Activated CD8-positive, alpha-beta memory T cell treated with anti-CD3 and anti-CD28 coated beads, Interleukin-2, amount 10 ng/mL, durations not matched to agents 7 days and 5 days (primary cell): ENCODE measurements around the gene AFF2. TPM values are rescaled to one million over a fixed set of nuclear protein-coding genes. Genes with fewer than 3 reads are reported as not detected.

Experiments
- ATAC-seq: fragments of 150-1000 bp; cut with Tn5 transposase; one replicate; pipeline ENCODE4 v1.10.0; 2021; ENCODE audit warnings: moderate library complexity
- CTCF ChIA-PET: fragments of 350-600 bp; sonication (Branson Sonifier 250); formaldehyde crosslinking; loops from one replicate; lab custom pipeline; 2021; ENCODE audit warnings: antibody characterized with exemption; lab: Charles Lee
- DNase-seq: peaks from one replicate; pipeline ENCODE4 v3.0.0-alpha.2; 2020
- H3K27ac Mint-ChIP-seq: one replicate; pipeline ENCODE4 v1.8.0; 2021; ENCODE audit warnings: mild to moderate bottlenecking, mixed read lengths
- H3K27me3 Mint-ChIP-seq: one replicate; pipeline ENCODE4 v1.8.0; 2021; ENCODE audit warnings: mixed read lengths
- H3K36me3 Mint-ChIP-seq: one replicate; pipeline ENCODE4 v1.8.0; 2021; ENCODE audit warnings: mild to moderate bottlenecking, mixed read lengths
- H3K4me1 Mint-ChIP-seq: one replicate; pipeline ENCODE4 v1.8.0; 2021; ENCODE audit warnings: mixed read lengths
- H3K4me3 Mint-ChIP-seq: one replicate; pipeline ENCODE4 v1.8.0; 2021; ENCODE audit warnings: mild to moderate bottlenecking, moderate library complexity, mixed read lengths
- H3K9me3 Mint-ChIP-seq: one replicate; pipeline ENCODE4 v1.8.0; 2022; ENCODE audit warnings: low read depth, mixed read lengths
- total RNA-seq, 2 experiments: library from RNA; stranded (reverse); gene quantifications; one replicate each; pipeline ENCODE4 v1.2.3, GENCODE V29; 2021

Gene AFF2
- total RNA-seq, 2 experiments from 2014 or later, result 0.42 to 0.61 TPM

DNA sequence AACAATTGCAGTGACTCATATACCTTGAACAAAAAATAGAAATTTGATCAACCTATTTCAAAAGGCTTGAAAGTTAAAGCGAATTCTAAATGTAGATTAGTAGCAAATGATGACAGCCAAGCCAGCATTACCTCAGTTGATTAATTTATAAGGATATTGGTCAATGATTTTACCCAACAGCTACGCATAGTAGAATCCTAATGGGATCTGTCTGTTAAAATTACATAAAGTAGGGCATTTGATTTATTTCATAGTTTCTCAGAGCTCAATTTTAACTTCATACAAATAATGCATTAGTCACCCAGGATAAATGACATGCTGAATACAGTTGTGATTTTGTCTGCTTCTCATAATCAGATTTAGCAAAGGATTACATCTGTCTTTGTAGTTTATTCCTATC is 12.0 kb downstream of the AFF2 start:
- H3K27ac Mint-ChIP-seq, result no peak overlapping the region
- H3K27me3 Mint-ChIP-seq, result peaks cover 2% of the 10 kb centered on the region

DNA sequence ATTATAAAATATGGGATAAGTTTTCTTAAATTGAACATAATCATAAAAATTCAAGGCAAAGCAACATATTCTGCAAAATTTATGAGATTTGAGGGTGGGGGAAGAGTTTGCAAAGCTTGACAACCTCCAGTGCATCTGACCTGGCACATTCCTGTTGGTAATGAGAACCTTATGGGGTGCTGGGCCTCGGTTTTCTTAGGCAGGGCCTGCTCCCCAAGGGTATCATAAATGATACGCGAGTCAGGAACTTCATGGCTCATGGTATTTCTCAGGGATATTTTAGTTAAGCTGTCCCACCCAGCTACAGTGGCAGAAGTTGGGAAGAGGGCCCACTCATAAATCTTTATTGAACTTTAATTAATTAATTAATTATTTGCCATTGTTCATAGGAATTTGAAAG is 13.2 kb downstream of the AFF2 start:
- no peaks in the 10 kb centered on the region for H3K36me3 Mint-ChIP-seq
- H3K27me3 Mint-ChIP-seq, result no peaks in the 10 kb centered on the region
- CTCF ChIA-PET, result no interaction called here
- H3K9me3 Mint-ChIP-seq, result no peaks in the 10 kb centered on the region
- no peak for ATAC-seq
- DNase-seq, result no peak
- H3K27ac Mint-ChIP-seq, result no peak overlapping the region
- no peaks in the 10 kb centered on the region for H3K4me1 Mint-ChIP-seq
- no peak overlapping the region for H3K4me3 Mint-ChIP-seq

More for the DNA sequence above, 12.0 kb downstream of the AFF2 start:
- no peak overlapping the region for H3K4me3 Mint-ChIP-seq
- ATAC-seq (no peak), DNase-seq (no peak)
- CTCF ChIA-PET, result no interaction called here
- no peaks in the 10 kb centered on the region for H3K36me3 Mint-ChIP-seq
- no peaks in the 10 kb centered on the region for H3K4me1 Mint-ChIP-seq
- H3K9me3 Mint-ChIP-seq, result no peaks in the 10 kb centered on the region

DNA sequence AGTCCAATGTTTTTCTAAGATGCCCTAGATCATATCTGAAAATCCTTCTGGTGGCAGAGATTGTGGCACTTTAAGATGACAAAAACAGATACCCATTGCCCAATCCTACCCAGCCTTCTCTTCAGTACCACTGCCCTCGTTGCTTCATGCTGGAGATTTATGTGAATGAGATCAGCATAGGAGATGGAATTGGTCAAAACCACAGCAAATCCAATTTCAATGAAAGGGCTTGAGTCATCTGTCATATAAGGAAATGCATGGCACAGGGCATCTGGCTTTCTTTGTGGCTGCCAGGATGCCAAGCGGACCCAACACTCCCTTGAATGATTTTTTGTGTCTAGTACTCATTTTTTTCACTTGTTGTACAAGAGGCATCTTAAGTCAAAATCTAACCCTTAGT is 16.8 kb downstream of the AFF2 start:
- no peak overlapping the region for H3K4me3 Mint-ChIP-seq
- H3K27ac Mint-ChIP-seq, result no peak overlapping the region
- DNase-seq (no peak), ATAC-seq (no peak)
- no peaks in the 10 kb centered on the region for H3K27me3 Mint-ChIP-seq
- H3K4me1 Mint-ChIP-seq, result no peaks in the 10 kb centered on the region
- H3K9me3 Mint-ChIP-seq, result no peaks in the 10 kb centered on the region
- H3K36me3 Mint-ChIP-seq, result no peaks in the 10 kb centered on the region
- CTCF ChIA-PET, result no interaction called here

DNA sequence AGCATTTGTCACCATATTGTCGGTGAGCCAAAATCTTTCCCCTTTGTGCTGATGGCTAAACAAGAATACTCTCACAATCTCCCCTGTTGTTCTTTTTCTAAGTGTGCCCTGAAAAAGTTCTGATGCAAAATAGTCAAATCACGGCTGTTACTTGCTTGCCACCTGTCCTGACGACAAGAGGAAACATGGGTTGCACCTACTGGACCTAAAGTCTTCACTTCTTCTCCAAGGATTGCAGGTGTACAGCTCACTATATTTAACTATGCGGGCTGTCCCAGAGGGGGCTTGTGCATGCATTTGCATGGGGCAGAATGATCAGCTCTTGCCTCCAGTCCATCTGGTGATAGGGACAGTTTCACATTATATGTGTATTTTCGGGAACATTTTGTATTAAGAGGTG is 21.6 kb downstream of the AFF2 start:
- Mint-ChIP-seq H3K27ac (no peak overlapping the region), H3K9me3 (no peaks in the 10 kb centered on the region), H3K36me3 (no peaks in the 10 kb centered on the region), H3K4me3 (no peak overlapping the region), H3K27me3 (peaks cover 3% of the 10 kb centered on the region), H3K4me1 (no peaks in the 10 kb centered on the region)
- no peak for DNase-seq
- CTCF ChIA-PET, result no interaction called here
- no peak for ATAC-seq

DNA sequence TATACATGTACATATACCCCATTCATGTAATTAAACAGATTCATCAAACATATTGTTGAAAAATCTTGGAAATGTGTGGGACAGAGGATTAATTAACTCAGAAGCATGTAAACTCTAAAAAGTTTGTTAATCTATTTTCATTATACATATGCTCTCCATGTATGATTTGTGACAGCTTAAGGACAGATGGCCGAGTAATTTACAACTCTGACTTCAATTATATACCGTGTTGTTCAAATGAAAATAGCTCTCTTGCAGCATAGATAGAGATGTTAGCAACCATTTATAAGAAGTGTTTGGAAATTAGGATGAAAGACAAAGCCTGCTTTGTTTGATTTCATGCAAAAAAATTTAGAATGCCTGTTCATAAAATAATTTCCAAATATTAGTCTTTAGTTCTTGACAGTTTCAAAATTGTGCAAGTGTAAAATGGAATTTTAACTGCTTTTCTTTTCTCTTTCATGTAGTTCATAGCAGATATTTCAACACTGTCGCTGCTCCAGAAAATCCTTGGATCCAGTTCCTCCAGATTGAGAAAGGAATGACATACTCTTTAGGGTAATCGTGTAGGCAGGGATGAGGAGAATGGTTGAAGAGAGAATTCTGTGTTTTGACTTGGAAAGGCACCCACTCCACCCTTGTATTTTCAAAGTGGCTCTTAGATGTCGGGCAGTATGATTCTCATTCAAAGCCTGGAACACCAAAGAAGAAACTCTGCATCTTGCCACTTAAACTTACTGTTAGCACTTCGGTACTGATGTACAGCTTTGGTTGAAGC is 23.1 kb downstream of the AFF2 start:
- H3K4me1 Mint-ChIP-seq, result no peaks in the 10 kb centered on the region
- H3K36me3 Mint-ChIP-seq, result no peaks in the 10 kb centered on the region
- ATAC-seq, result no peak
- CTCF ChIA-PET, result no interaction called here
- DNase-seq, result no peak
- no peak overlapping the region for H3K27ac Mint-ChIP-seq
- H3K27me3 Mint-ChIP-seq, result peaks cover 3% of the 10 kb centered on the region
- H3K4me3 Mint-ChIP-seq, result no peak overlapping the region
- H3K9me3 Mint-ChIP-seq, result no peaks in the 10 kb centered on the region

DNA sequence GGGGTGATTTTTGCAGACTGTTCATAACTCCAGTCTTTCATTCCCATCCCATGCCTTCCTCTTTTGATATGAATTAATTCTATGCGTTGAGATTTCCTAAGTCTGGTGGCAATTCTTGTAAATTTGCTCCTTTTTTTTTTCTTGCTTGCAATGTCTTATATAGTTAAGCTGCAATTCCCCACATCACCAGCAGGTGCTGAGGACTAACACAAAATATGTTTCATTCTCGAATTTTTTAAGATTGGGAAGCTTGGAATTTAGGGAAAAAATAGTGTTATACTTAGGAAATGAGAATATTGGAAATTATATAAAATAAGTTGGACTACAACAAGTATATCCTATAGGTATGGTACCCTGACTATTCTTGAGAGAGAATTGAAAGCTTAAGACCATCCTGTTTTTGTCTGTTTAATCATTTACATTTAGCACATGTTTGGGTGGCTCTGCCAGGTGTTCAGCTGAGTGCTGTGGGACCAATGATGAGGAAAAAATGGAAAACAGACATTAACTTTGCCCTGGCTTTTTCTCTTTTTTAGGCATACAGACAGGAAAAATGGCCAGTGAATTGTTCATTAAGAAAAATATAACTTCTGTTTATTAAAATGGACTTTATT is 30.2 kb downstream of the AFF2 start:
- Mint-ChIP-seq H3K36me3 (no peaks in the 10 kb centered on the region), H3K27ac (no peak overlapping the region), H3K9me3 (no peaks in the 10 kb centered on the region), H3K4me1 (no peaks in the 10 kb centered on the region), H3K4me3 (no peak overlapping the region), H3K27me3 (no peaks in the 10 kb centered on the region)
- DNase-seq (no peak), ATAC-seq (no peak)
- CTCF ChIA-PET, result interaction anchor here (1.1 to 1.2 kb wide), 2 partner anchors 9 to 11 kb away, joined by 4 read pairs; no protein-coding TSS in a partner anchor

DNA sequence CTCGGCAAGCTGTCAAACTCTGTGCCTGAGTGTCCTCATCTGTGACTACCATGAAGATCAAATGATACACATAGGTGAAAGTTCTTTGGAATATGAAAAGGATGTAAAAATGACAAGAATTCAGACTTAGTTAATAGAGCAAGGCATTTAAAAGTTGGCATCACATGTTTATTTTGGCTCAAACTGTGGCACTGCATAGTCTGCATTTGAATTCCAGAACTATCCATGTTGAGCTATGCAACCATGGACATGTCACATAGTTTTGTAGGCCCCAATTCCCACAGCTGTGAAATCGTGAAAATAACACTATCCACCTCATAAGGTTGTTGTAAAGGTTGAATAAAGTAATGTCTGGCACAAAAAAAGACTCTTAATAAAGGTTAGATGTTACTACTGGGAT is 33.9 kb downstream of the AFF2 start:
- CTCF ChIA-PET, result no interaction called here
- no peak overlapping the region for H3K4me3 Mint-ChIP-seq
- no peaks in the 10 kb centered on the region for H3K27me3 Mint-ChIP-seq
- no peaks in the 10 kb centered on the region for H3K9me3 Mint-ChIP-seq
- ATAC-seq (no peak), DNase-seq (no peak)
- H3K36me3 Mint-ChIP-seq, result no peaks in the 10 kb centered on the region
- H3K4me1 Mint-ChIP-seq, result no peaks in the 10 kb centered on the region
- no peak overlapping the region for H3K27ac Mint-ChIP-seq

DNA sequence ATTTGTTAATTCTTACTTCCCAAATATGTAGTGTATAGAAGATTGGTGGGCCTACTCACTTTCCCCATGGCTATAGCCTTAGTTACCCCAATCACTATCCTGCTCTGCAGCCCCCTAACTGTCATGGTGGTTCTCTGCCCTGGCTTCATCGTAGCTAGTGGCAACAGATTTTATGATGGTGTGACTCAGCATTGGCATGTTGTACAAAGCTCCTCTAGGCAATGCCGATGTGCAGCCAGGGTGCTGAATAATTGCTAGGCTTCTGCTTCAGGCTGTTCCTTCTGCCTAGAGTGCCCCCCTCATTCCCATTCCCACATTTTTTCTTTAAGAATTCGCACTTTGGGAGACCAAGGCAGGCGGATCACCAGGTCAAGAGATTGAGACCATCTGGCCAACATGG is 35.2 kb downstream of the AFF2 start:
- Mint-ChIP-seq H3K4me1 (no peaks in the 10 kb centered on the region), H3K27ac (no peak overlapping the region), H3K36me3 (no peaks in the 10 kb centered on the region), H3K4me3 (no peak overlapping the region), H3K9me3 (no peaks in the 10 kb centered on the region), H3K27me3 (no peaks in the 10 kb centered on the region)
- ATAC-seq (no peak), DNase-seq (no peak)
- CTCF ChIA-PET, result no interaction called here

DNA sequence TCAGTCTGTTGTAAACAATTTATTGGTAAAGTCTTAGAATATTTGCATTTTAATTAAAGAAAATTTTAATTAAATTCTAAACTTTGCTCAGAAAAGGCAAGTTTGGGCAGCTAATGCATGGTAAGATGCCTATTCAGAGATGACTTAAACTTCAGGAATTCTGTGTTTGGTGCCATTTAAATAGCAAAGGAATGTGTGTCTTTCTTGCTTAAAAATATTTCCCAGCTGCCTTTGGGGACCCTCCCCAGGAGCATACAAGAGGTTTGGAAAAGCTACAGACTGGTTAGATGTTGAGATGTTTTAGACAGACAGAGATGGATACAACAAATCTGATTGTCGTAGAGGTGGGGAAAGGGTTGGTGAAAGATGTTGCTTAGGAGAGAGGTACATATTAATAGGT is 36.5 kb downstream of the AFF2 start:
- Mint-ChIP-seq H3K4me1 (no peaks in the 10 kb centered on the region), H3K36me3 (no peaks in the 10 kb centered on the region), H3K9me3 (no peaks in the 10 kb centered on the region), H3K27ac (no peak overlapping the region), H3K27me3 (no peaks in the 10 kb centered on the region), H3K4me3 (no peak overlapping the region)
- CTCF ChIA-PET, result no interaction called here
- no peak for ATAC-seq
- no peak for DNase-seq

DNA sequence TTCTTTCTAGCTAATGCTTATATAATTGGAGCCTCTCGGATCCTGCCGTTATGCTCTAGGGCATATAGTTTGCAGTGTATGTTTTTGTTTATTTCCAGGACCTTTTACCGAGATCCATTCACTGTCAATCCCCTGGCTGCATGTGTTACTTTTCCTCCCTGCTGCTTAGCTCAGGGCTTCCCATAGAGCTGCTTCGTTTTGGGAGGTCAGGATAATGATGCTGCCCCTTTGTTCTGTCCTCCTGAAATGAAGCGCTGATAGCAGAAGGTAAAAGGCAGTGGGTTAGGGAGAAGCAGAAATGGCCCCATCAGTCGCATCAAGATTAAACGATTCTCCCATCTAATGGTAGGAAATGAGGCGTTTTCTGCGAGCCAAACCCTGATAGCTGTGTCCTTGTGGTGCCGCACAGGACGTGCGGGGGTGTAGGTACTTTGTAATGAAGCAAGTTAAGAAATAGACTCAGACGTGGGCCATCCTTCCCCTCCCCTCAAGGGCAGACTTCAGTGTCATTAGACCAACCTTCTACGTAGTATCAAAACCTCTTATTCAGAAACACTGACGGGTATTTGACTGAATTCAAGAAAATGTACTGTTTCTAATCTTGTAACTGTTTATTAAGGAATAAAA is 37.3 kb downstream of the AFF2 start:
- Mint-ChIP-seq H3K4me1 (no peaks in the 10 kb centered on the region), H3K4me3 (no peak overlapping the region), H3K36me3 (no peaks in the 10 kb centered on the region), H3K9me3 (no peaks in the 10 kb centered on the region), H3K27ac (no peak overlapping the region), H3K27me3 (no peaks in the 10 kb centered on the region)
- DNase-seq (no peak), ATAC-seq (no peak)
- CTCF ChIA-PET, result no interaction called here

DNA sequence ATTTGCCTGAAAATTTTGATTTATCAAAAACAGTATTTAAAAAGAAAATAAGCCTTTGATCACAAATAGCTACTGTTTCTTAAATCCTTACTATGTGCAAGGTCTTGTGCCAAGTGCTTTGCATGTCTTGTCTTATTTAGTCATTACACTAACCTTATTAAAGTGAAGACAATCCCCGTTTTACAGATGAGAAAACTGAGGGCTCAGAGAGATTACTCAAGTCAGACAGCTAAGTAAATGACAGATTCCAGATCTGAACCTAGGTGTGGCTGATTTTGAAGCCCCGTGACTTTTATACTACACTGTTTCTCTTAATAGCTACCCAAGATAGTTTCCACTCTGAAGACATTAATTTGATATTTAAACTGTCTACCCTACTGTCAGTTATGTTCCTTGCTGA is 38.2 kb downstream of the AFF2 start:
- CTCF ChIA-PET, result no interaction called here
- no peak for DNase-seq
- H3K36me3 Mint-ChIP-seq, result no peaks in the 10 kb centered on the region
- H3K4me3 Mint-ChIP-seq, result no peak overlapping the region
- no peak for ATAC-seq
- H3K27ac Mint-ChIP-seq, result no peak overlapping the region
- H3K27me3 Mint-ChIP-seq, result no peaks in the 10 kb centered on the region
- no peaks in the 10 kb centered on the region for H3K4me1 Mint-ChIP-seq
- no peaks in the 10 kb centered on the region for H3K9me3 Mint-ChIP-seq

DNA sequence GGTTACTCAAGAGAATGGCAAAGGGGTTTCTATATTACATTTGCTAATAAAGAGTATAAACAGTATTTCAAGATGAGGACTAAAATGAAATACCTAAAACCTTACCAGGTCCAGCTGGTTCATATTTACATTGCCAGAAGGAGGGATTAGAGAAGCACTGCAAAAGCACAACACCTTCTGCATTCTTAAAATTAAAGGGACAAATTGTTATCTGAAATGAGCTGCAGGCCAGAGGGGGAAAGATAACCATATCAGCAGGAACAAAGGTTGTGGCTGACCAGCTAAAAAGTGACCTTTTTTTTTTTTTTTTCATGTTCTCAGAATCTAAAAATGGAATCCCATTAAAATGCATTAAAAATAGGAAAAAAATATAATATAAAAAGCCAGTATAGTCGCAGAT is 39.7 kb downstream of the AFF2 start:
- CTCF ChIA-PET, result interaction anchor here (1.6 kb wide), 1 partner anchor 9 kb away, joined by 4 read pairs; no protein-coding TSS in a partner anchor

DNA sequence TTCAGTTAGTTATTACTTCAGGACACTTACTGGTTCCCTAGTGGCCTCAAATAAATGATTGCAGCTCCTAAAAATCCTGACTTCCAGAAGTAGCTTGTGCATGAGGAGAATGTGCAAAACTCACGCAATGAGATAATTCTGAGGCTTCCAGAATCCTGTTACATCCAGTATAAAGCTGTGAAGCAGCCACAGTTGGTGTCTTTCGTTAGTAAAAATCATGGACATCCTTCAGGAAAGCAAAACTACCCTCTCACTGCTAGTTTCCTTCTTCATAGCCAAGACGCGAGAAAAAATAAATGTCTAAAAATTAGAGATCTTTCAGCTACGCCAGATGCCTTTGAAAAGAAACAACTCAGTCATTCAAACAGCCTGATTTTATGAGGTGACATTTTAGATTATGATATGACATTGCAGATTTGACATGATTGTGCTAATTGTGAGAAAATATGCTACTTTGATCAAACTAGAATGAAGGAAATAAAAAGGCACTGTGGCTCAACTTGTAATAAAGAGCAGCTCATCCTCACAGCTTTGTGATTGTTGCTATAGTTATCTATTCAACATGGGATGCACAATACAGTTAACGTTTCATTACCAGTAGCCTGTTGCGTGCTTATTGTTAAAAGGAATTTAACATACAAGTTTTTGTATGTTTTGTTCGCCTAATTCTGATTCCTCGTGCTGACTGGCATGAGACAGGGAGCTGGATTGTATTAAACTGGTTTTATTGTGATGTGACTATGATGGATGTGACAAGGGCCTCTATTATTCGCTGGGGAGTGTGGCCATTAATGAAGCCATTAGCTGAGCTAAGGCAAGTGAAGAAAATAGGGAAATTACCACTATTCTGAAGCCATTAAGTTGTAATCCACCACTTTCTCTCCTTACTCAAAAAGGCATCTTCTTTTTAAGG is 40.5 kb downstream of the AFF2 start:
- no peaks in the 10 kb centered on the region for H3K36me3 Mint-ChIP-seq
- no peaks in the 10 kb centered on the region for H3K27me3 Mint-ChIP-seq
- ATAC-seq (no peak), DNase-seq (no peak)
- H3K9me3 Mint-ChIP-seq, result no peaks in the 10 kb centered on the region
- H3K27ac Mint-ChIP-seq, result no peak overlapping the region
- no peak overlapping the region for H3K4me3 Mint-ChIP-seq
- CTCF ChIA-PET, result interaction anchor here (1.2 kb wide), 1 partner anchor 10 kb away, joined by 4 read pairs; no protein-coding TSS in a partner anchor
- no peaks in the 10 kb centered on the region for H3K4me1 Mint-ChIP-seq

More for the DNA sequence above, 39.7 kb downstream of the AFF2 start:
- ATAC-seq (no peak), DNase-seq (no peak)
- Mint-ChIP-seq H3K27ac (no peak overlapping the region), H3K27me3 (no peaks in the 10 kb centered on the region), H3K4me3 (no peak overlapping the region), H3K9me3 (no peaks in the 10 kb centered on the region), H3K4me1 (no peaks in the 10 kb centered on the region), H3K36me3 (no peaks in the 10 kb centered on the region)
